RWPE2 (cell line): ENCODE data around the gene MYL5.
A peak's percentile ranks its signal among the peaks of the same experiment; 100 is the strongest.
"Not testable (repeated sequence)": the region's sequence is repeated elsewhere in the genome, so short reads cannot be mapped to it uniquely, and the experiment has no call there.

Source experiments
- ATAC-seq: fragments of 200-7000 bp; cut with Tn5 transposase; 3 replicates; pipeline ENCODE4 v1.9.1; 2021; ENCODE audit warnings: low read depth
- DNase-seq: peaks from one replicate; pipeline ENCODE4 v3.0.0-alpha.2; 2020; ENCODE audit warnings: low spot score
- H3K27ac ChIP-seq: fragments of 450-650 bp; 2 replicates; pipeline ENCODE4 v1.5.1; 2017; ENCODE audit warnings: mild to moderate bottlenecking; ENCODE audit not compliant: poor library complexity, severe bottlenecking
- H3K27me3 ChIP-seq: fragments of 250-450 bp; sonication (Bioruptor Pico); 2 replicates; pipeline ENCODE4 v1.5.1; 2021; ENCODE audit warnings: mild to moderate bottlenecking, moderate library complexity; ENCODE audit not compliant: insufficient read depth, poor library complexity, severe bottlenecking
- H3K36me3 ChIP-seq: fragments of 250-450 bp; sonication (Bioruptor Pico); 2 replicates; pipeline ENCODE4 v1.5.1; 2020; ENCODE audit warnings: low read depth, mild to moderate bottlenecking, moderate library complexity
- H3K4me1 ChIP-seq: fragments of 250-450 bp; sonication (Bioruptor Pico); 2 replicates; pipeline ENCODE4 v1.5.1; 2021; ENCODE audit warnings: mild to moderate bottlenecking, moderate library complexity; ENCODE audit not compliant: insufficient read depth, poor library complexity, severe bottlenecking
- H3K4me3 ChIP-seq: fragments of 250-450 bp; sonication (Bioruptor Pico); 2 replicates; pipeline ENCODE4 v1.5.1; 2021; ENCODE audit warnings: mild to moderate bottlenecking, moderate library complexity; ENCODE audit not compliant: severe bottlenecking
- H3K9me3 ChIP-seq: fragments of 250-450 bp; sonication (Bioruptor Pico); 2 replicates; pipeline ENCODE4 v1.5.1; 2021; ENCODE audit warnings: mild to moderate bottlenecking, moderate library complexity; ENCODE audit not compliant: severe bottlenecking
- TF ChIP-seq, protein P1 (sequence below): fragments of 450-650 bp; IDR thresholded peaks from one replicate; pipeline ENCODE4 v1.5.1; 2017; ENCODE audit warnings: mild to moderate bottlenecking, moderate library complexity; ENCODE audit not compliant: poor library complexity, severe bottlenecking

MYL5 gene

GRCh38 chr4:688854-689681 lies 14.7 kb downstream of the MYL5 start, which contains the start of gene SLC49A3:
Gene SLC49A3, minus strand, starts transcription at chr4:689151. Its CDS starts 24 bp downstream, at chr4:689127.
- ATAC-seq, result no peak
- no peak for DNase-seq
- peaks cover 12% of the 10 kb centered on the region for H3K4me1 ChIP-seq
- H3K9me3 ChIP-seq, result no peaks in the 10 kb centered on the region
- H3K27me3 ChIP-seq, result no peaks in the 10 kb centered on the region
- peak within 1 kb of the TSS; percentile 50 for H3K27ac ChIP-seq
- H3K36me3 ChIP-seq, result no peaks in the 10 kb centered on the region
- no peak within 1 kb of the TSS for H3K4me3 ChIP-seq
- TF ChIP-seq, protein P1, sequence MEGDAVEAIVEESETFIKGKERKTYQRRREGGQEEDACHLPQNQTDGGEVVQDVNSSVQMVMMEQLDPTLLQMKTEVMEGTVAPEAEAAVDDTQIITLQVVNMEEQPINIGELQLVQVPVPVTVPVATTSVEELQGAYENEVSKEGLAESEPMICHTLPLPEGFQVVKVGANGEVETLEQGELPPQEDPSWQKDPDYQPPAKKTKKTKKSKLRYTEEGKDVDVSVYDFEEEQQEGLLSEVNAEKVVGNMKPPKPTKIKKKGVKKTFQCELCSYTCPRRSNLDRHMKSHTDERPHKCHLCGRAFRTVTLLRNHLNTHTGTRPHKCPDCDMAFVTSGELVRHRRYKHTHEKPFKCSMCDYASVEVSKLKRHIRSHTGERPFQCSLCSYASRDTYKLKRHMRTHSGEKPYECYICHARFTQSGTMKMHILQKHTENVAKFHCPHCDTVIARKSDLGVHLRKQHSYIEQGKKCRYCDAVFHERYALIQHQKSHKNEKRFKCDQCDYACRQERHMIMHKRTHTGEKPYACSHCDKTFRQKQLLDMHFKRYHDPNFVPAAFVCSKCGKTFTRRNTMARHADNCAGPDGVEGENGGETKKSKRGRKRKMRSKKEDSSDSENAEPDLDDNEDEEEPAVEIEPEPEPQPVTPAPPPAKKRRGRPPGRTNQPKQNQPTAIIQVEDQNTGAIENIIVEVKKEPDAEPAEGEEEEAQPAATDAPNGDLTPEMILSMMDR, result no peak

DNA sequence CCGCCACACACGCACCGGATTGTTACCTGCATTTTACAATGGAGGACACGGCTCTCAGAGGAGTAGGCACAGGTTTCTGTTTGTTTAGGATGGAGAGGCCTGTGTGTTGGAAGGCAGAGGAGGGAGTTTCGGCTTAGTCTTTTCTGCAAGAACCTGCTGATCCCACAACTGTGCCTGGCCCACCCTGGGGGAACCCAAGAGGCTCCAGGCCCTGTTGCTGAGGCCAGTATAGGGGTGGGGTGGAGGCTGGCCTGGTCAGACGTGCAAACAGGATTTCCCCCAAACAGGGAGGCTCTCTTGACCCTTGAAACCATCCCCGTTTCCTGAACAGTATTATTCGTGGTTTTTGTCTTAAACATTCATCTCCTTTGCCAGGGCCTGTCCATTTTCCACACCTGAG lies 15.4 kb downstream of the MYL5 start:
- Histone ChIP-seq H3K9me3 (no peaks in the 10 kb centered on the region), H3K36me3 (no peaks in the 10 kb centered on the region), H3K4me3 (no peak overlapping the region), H3K4me1 (peaks cover 12% of the 10 kb centered on the region), H3K27ac (no peak overlapping the region), H3K27me3 (no peaks in the 10 kb centered on the region)
- no peak for DNase-seq
- ATAC-seq, result no peak
- TF ChIP-seq, protein P1, result no peak

- H3K27ac ChIP-seq, result no peak overlapping the region
Observed at GRCh38 chr4:692771-693554, 18.6 kb downstream of the MYL5 start.

GRCh38 chr4:694341-694940 lies 20.1 kb downstream of the MYL5 start:
- H3K27ac ChIP-seq, H3K36me3 ChIP-seq, DNase-seq, H3K27me3 ChIP-seq, H3K9me3 ChIP-seq, ATAC-seq, H3K4me3 ChIP-seq, H3K4me1 ChIP-seq: not testable (repeated sequence)

More at GRCh38 chr4:692771-693554, 18.6 kb downstream of the MYL5 start:
- DNase-seq (no peak), ATAC-seq (no peak)
- H3K4me3 ChIP-seq, result no peak overlapping the region
- no peaks in the 10 kb centered on the region for H3K9me3 ChIP-seq
- H3K4me1 ChIP-seq, result peaks cover 1% of the 10 kb centered on the region
- TF ChIP-seq, protein P1, result no peak
- no peaks in the 10 kb centered on the region for H3K27me3 ChIP-seq
- H3K36me3 ChIP-seq, result no peaks in the 10 kb centered on the region
